ENCODE results near the gene RNF214. TPM values are rescaled to one million over a fixed set of nuclear protein-coding genes. Genes with fewer than 3 reads are reported as not detected.

The RNF214 gene
- total and polyA plus RNA-seq, 2 of the 13 experiments (the other 11 are each of a cell fraction or from before 2014, with no cell fraction given): 10.7 to 12.6 TPM

GRCh38 chr11:117299351-117300282 lies 67.1 kb downstream of the RNF214 start (continued):
- TF ChIP-seq RXRB (CRISPR knock-in tag; IDR thresholded peaks at IDR 0.05; ENCODE audit: borderline replicate concordance) (peak; percentile 39; the same call in 1 of the 2 replicates), ZSCAN12 (CRISPR knock-in tag; IDR thresholded peaks at IDR 0.05) (no peak), ZSCAN22 (CRISPR knock-in tag; IDR thresholded peaks at IDR 0.05) (no peak), ZNF329 (CRISPR knock-in tag; IDR thresholded peaks at IDR 0.05; ENCODE audit: low read depth) (no peak), ZNF142 (CRISPR knock-in tag; IDR thresholded peaks at IDR 0.05) (no peak), GZF1 (CRISPR knock-in tag; IDR thresholded peaks at IDR 0.05) (peak; percentile 24; the same call in 1 of the 2 replicates), PCBP2 (optimal IDR thresholded peaks at IDR 0.05; ENCODE audit: low read depth, low read length, poor library complexity, severe bottlenecking) (no peak), NFATC3 (CRISPR knock-in tag; IDR thresholded peaks at IDR 0.05) (no peak), TAF15 (IDR thresholded peaks at IDR 0.05; ENCODE audit: low read depth, low read length, poor library complexity, severe bottlenecking) (no peak), TBP (CRISPR knock-in tag; IDR thresholded peaks at IDR 0.05) (no peak), DRAP1 (CRISPR knock-in tag; IDR thresholded peaks at IDR 0.05) (no peak; the same call in 1 of the 2 replicates), MLLT10 (CRISPR knock-in tag; IDR thresholded peaks at IDR 0.05) (no peak), ZNF619 (CRISPR knock-in tag; IDR thresholded peaks at IDR 0.05) (no peak), THRA (CRISPR knock-in tag; IDR thresholded peaks at IDR 0.05; ENCODE audit: borderline replicate concordance) (no peak), HDAC1 (CRISPR knock-in tag; IDR thresholded peaks at IDR 0.05) (peak; percentile 28; the same call in 1 of the 2 replicates), SETDB1 (CRISPR knock-in tag; IDR thresholded peaks at IDR 0.05; ENCODE audit: borderline replicate concordance) (no peak), FOXA1 (IDR thresholded peaks at IDR 0.05) (no peak), FOXA1 (CRISPR knock-in tag; IDR thresholded peaks at IDR 0.05) (no peak; the same call in 1 of the 2 replicates), YEATS2 (CRISPR knock-in tag; IDR thresholded peaks at IDR 0.05; ENCODE audit: borderline replicate concordance) (no peak), TOPORS (CRISPR knock-in tag; IDR thresholded peaks at IDR 0.05) (no peak), THAP8 (CRISPR knock-in tag; IDR thresholded peaks at IDR 0.05; ENCODE audit: borderline replicate concordance) (no peak), ZNF446 (CRISPR knock-in tag; IDR thresholded peaks at IDR 0.05) (no peak)

All from HepG2 (cell line).